ENCODE measurements around the gene FIGLA. TPM values are rescaled to one million over a fixed set of nuclear protein-coding genes. Genes with fewer than 3 reads are reported as not detected.

The FIGLA gene
- total RNA-seq, 6 donors from 2014 or later: not detected

DNA sequence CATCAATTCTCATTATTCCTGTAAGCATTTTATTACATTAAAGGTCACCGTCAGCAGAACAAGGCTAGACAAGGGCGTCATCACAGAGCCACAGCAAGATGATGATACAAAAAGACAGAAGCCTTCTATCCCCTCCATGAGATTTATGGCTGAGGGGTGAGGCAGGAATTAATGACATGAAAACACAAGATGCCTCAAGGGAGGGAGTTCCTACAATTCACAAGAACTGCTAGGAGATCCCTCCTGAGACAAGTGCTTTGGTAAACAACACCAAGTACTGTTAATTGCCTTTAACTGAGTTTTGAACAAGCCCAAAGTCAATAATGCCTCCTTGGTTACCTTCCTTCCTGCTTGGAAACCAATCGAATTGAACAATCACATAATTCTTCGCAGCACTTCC, 36.5 kb downstream of the FIGLA start:
- ATAC-seq (ENCODE audit: low FRiP score in 2 of 2): no peak
- no peaks in the 10 kb centered on the region for H3K27me3 ChIP-seq
- no peak for DNase-seq

GRCh38 chr2:70753031-70753430, 37.4 kb downstream of the FIGLA start:
- Histone ChIP-seq H3K9me3 (no peaks in the 10 kb centered on the region), H3K27ac (no peak overlapping the region), H3K27me3 (no peaks in the 10 kb centered on the region), H3K4me3 (no peak overlapping the region), H3K4me1 (peaks cover 0 to 5% (median 0%) of the 10 kb centered on the region in 4 donors), H3K36me3 (no peaks in the 10 kb centered on the region)
- no peak for DNase-seq
- no peak for ATAC-seq (ENCODE audit: low FRiP score in 2 of 2)
- no peak for TF ChIP-seq POLR2A (IDR thresholded peaks at IDR 0.05)
- no peak for TF ChIP-seq POLR2AphosphoS5 (IDR thresholded peaks at IDR 0.05)
- TF ChIP-seq EP300 (IDR thresholded peaks at IDR 0.05): no peak
- TF ChIP-seq, protein P1, sequence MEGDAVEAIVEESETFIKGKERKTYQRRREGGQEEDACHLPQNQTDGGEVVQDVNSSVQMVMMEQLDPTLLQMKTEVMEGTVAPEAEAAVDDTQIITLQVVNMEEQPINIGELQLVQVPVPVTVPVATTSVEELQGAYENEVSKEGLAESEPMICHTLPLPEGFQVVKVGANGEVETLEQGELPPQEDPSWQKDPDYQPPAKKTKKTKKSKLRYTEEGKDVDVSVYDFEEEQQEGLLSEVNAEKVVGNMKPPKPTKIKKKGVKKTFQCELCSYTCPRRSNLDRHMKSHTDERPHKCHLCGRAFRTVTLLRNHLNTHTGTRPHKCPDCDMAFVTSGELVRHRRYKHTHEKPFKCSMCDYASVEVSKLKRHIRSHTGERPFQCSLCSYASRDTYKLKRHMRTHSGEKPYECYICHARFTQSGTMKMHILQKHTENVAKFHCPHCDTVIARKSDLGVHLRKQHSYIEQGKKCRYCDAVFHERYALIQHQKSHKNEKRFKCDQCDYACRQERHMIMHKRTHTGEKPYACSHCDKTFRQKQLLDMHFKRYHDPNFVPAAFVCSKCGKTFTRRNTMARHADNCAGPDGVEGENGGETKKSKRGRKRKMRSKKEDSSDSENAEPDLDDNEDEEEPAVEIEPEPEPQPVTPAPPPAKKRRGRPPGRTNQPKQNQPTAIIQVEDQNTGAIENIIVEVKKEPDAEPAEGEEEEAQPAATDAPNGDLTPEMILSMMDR (IDR thresholded peaks at IDR 0.05): no peak

More for the DNA sequence above, 36.5 kb downstream of the FIGLA start:
- WGBS, 2 donors: 60 to 64% methylated on average over 4 of the region's 4 CpGs
- no peak overlapping the region for H3K27ac ChIP-seq
- H3K4me3 ChIP-seq: no peak overlapping the region
- peaks cover 0 to 5% (median 0%) of the 10 kb centered on the region in 4 donors for H3K4me1 ChIP-seq
- H3K9me3 ChIP-seq: no peaks in the 10 kb centered on the region
- H3K36me3 ChIP-seq: no peaks in the 10 kb centered on the region
- TF ChIP-seq POLR2AphosphoS5 (IDR thresholded peaks at IDR 0.05): no peak
- TF ChIP-seq, protein P1 (IDR thresholded peaks at IDR 0.05): no peak
- no peak for TF ChIP-seq EP300 (IDR thresholded peaks at IDR 0.05)
- no peak for TF ChIP-seq POLR2A (IDR thresholded peaks at IDR 0.05)

GRCh38 chr2:70752396-70752795, 38.0 kb downstream of the FIGLA start:
- Histone ChIP-seq H3K4me3 (no peak overlapping the region), H3K27ac (no peak overlapping the region), H3K4me1 (peaks cover 0 to 5% (median 0%) of the 10 kb centered on the region in 4 donors), H3K36me3 (no peaks in the 10 kb centered on the region), H3K9me3 (no peaks in the 10 kb centered on the region), H3K27me3 (no peaks in the 10 kb centered on the region)
- TF ChIP-seq, protein P1 (IDR thresholded peaks at IDR 0.05): no peak
- TF ChIP-seq POLR2AphosphoS5 (IDR thresholded peaks at IDR 0.05) (no peak), POLR2A (IDR thresholded peaks at IDR 0.05) (no peak), EP300 (IDR thresholded peaks at IDR 0.05) (no peak)
- no peak for ATAC-seq (ENCODE audit: low FRiP score in 2 of 2)
- DNase-seq: no peak
- 50 to 83% methylated on average over 1 of the region's 1 CpG for WGBS, 2 donors

DNA sequence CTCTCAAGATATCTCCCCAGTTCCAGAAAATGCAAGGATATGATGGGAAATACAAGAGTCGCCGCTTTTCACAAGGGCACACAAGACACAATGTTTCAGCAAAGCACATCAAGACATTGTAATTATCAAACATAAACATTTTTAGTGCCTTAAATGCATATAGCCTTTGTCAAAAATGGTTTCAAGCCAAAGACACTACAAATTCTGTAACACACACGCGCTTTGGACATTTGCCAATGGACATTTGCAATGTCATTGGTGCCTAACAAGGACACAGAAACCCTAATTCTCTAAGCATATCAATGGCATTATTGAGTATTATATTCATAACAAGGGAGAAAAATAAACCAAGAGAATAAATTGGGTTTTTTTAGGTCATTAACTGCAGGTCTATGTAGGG, 38.6 kb downstream of the FIGLA start:
- H3K9me3 ChIP-seq: no peaks in the 10 kb centered on the region
- DNase-seq: no peak
- 71 to 73% methylated on average over 4 of the region's 4 CpGs for whole genome bisulfite sequencing, 2 donors
- no peaks in the 10 kb centered on the region for H3K36me3 ChIP-seq
- no peak overlapping the region for H3K4me3 ChIP-seq
- no peaks in the 10 kb centered on the region for H3K27me3 ChIP-seq
- H3K27ac ChIP-seq: no peak overlapping the region
- no peak for ATAC-seq (ENCODE audit: low FRiP score in 2 of 2)
- TF ChIP-seq POLR2AphosphoS5 (IDR thresholded peaks at IDR 0.05) (no peak), POLR2A (IDR thresholded peaks at IDR 0.05) (no peak), EP300 (IDR thresholded peaks at IDR 0.05) (no peak)
- TF ChIP-seq, protein P1 (IDR thresholded peaks at IDR 0.05): no peak
- peaks cover 0 to 5% (median 0%) of the 10 kb centered on the region in 4 donors for H3K4me1 ChIP-seq

- no peak for TF ChIP-seq EP300 (IDR thresholded peaks at IDR 0.05)
- TF ChIP-seq, protein P1 (IDR thresholded peaks at IDR 0.05): no peak
- no peak for TF ChIP-seq POLR2AphosphoS5 (IDR thresholded peaks at IDR 0.05)
- TF ChIP-seq POLR2A (IDR thresholded peaks at IDR 0.05): no peak
- H3K4me3 ChIP-seq: no peak overlapping the region
- no peak overlapping the region for H3K27ac ChIP-seq
- DNase-seq (no peak), ATAC-seq (ENCODE audit: low FRiP score in 2 of 2) (no peak)
- no peaks in the 10 kb centered on the region for H3K9me3 ChIP-seq
- no peaks in the 10 kb centered on the region for H3K27me3 ChIP-seq
- H3K36me3 ChIP-seq: no peaks in the 10 kb centered on the region
- WGBS, 2 donors: 85 to 96% methylated on average over 1 of the region's 1 CpG
- peaks cover 0 to 5% (median 0%) of the 10 kb centered on the region in 4 donors for H3K4me1 ChIP-seq
Observed at GRCh38 chr2:70750320-70750719, 40.1 kb downstream of the FIGLA start.
